HEK293 (cell line): Measurements from ENCODE around the gene GLTP.

Experiments
- CTCF ChIA-PET: fragments of 350-600 bp; formaldehyde crosslinking; extraction: SDS; loops from one replicate; lab custom pipeline; 2021; ENCODE audit warnings: antibody characterized with exemption; lab: Yijun Ruan, JAX
- POLR2A ChIA-PET: fragments of 300-600 bp; formaldehyde crosslinking; extraction: SDS; loops from one replicate; lab custom pipeline; 2020; ENCODE audit warnings: antibody characterized with exemption, inconsistent platforms; lab: Yijun Ruan, JAX
- H3K27ac ChIP-seq: fragments of 200-500 bp; sonication (Bioruptor generic); 2 replicates; pipeline ENCODE4 v1.5.1; 2014; ENCODE audit warnings: low read depth, low read length, control low read depth, inconsistent platforms; ENCODE audit errors: extremely low read depth
- H3K36me3 ChIP-seq, 2 experiments: fragments of 200-500 bp in 1 of 2; sonication (Bioruptor generic) in 1 of 2; 1 replicate in 1 of 2; 2 replicates in 1 of 2; pipeline ENCODE4 v1.5.1; 2014 to 2017; ENCODE audit warnings: inconsistent platforms in 2 of 2, low read length in 2 of 2; ENCODE audit not compliant: control insufficient read depth in 2 of 2, insufficient read depth in 1 of 2
- H3K4me1 ChIP-seq: fragments of 200-500 bp; sonication (Bioruptor generic); 2 replicates; pipeline ENCODE4 v1.5.1; 2014; ENCODE audit warnings: mild to moderate bottlenecking, low read length, inconsistent platforms; ENCODE audit not compliant: control insufficient read depth, insufficient read depth
- H3K4me3 ChIP-seq: 2 replicates; pipeline ENCODE4 v1.5.1; 2011; ENCODE audit warnings: low read depth, mild to moderate bottlenecking, control low read depth, low read length, moderate library complexity
- H3K9me3 ChIP-seq: fragments of 200-500 bp; sonication (Bioruptor generic); 2 replicates; pipeline ENCODE4 v1.5.1; 2014; ENCODE audit warnings: low read depth, low read length, inconsistent platforms; ENCODE audit not compliant: control insufficient read depth, insufficient read depth
- ATF2 ChIP-seq: fragments of 450-650 bp; formaldehyde crosslinking; IDR thresholded peaks from 2 replicates; pipeline ENCODE4 v1.5.1; 2016; ENCODE audit warnings: missing biosample characterization, missing genetic modification characterization, low read depth
- FEZF1 ChIP-seq: fragments of 450-650 bp; formaldehyde crosslinking; IDR thresholded peaks from 2 replicates; pipeline ENCODE4 v1.5.1; 2016; ENCODE audit warnings: missing biosample characterization, missing genetic modification characterization
- GFI1B ChIP-seq: fragments of 450-650 bp; formaldehyde crosslinking; IDR thresholded peaks from 2 replicates; pipeline ENCODE4 v1.5.1; 2016; ENCODE audit warnings: missing biosample characterization, missing genetic modification characterization
- HOXD13 ChIP-seq: sonication (generic); formaldehyde crosslinking; IDR thresholded peaks from 2 replicates; pipeline ENCODE4 v1.8.0; 2022; ENCODE audit warnings: missing genetic modification reagents, borderline replicate concordance
- KLF10 ChIP-seq: fragments of 450-650 bp; IDR thresholded peaks from 2 replicates; pipeline ENCODE4 v1.5.1; 2018; ENCODE audit warnings: missing biosample characterization, mild to moderate bottlenecking, missing genetic modification characterization
- OVOL3 ChIP-seq: fragments of 450-650 bp; formaldehyde crosslinking; IDR thresholded peaks from 2 replicates; pipeline ENCODE4 v1.5.1; 2016; ENCODE audit warnings: missing biosample characterization, missing genetic modification characterization
- PBX3 ChIP-seq: sonication (generic); formaldehyde crosslinking; IDR thresholded peaks from 2 replicates; pipeline ENCODE4 v1.8.1; 2022; ENCODE audit warnings: mild to moderate bottlenecking, moderate library complexity, missing genetic modification reagents
- ZFP41 ChIP-seq: fragments of 450-650 bp; formaldehyde crosslinking; IDR thresholded peaks from 2 replicates; pipeline ENCODE4 v1.5.1; 2016; ENCODE audit warnings: missing biosample characterization, missing genetic modification characterization, borderline replicate concordance
- ZNF121 ChIP-seq: fragments of 450-650 bp; formaldehyde crosslinking; IDR thresholded peaks from 2 replicates; pipeline ENCODE4 v1.5.1; 2016; ENCODE audit warnings: missing biosample characterization, missing genetic modification characterization
- ZNF140 ChIP-seq: fragments of 450-650 bp; formaldehyde crosslinking; IDR thresholded peaks from 2 replicates; pipeline ENCODE4 v1.5.1; 2016; ENCODE audit warnings: missing biosample characterization, missing genetic modification characterization
- ZNF155 ChIP-seq: fragments of 450-650 bp; formaldehyde crosslinking; IDR thresholded peaks from 2 replicates; pipeline ENCODE4 v1.5.1; 2016; ENCODE audit warnings: missing biosample characterization, missing genetic modification characterization
- ZNF175 ChIP-seq: fragments of 450-650 bp; formaldehyde crosslinking; IDR thresholded peaks from 2 replicates; pipeline ENCODE4 v1.5.1; 2016; ENCODE audit warnings: missing biosample characterization, missing genetic modification characterization
- ZNF280D ChIP-seq: fragments of 450-650 bp; formaldehyde crosslinking; IDR thresholded peaks from 2 replicates; pipeline ENCODE4 v1.5.1; 2016; ENCODE audit warnings: missing biosample characterization, missing genetic modification characterization
- ZNF292 ChIP-seq: fragments of 450-650 bp; formaldehyde crosslinking; IDR thresholded peaks from 2 replicates; pipeline ENCODE4 v1.5.1; 2016; ENCODE audit warnings: low read depth, missing biosample characterization, missing genetic modification characterization, borderline replicate concordance
- ZNF366 ChIP-seq: fragments of 450-650 bp; formaldehyde crosslinking; conservative IDR thresholded peaks from 2 replicates; pipeline ENCODE4 v1.5.1; 2016; ENCODE audit warnings: missing biosample characterization, missing genetic modification characterization
- ZNF529 ChIP-seq: fragments of 450-650 bp; formaldehyde crosslinking; IDR thresholded peaks from 2 replicates; pipeline ENCODE4 v1.5.1; 2017; ENCODE audit warnings: missing genetic modification characterization, missing biosample characterization; ENCODE audit not compliant: insufficient replicate concordance
- ZNF571 ChIP-seq: fragments of 450-650 bp; formaldehyde crosslinking; IDR thresholded peaks from 2 replicates; pipeline ENCODE4 v1.5.0; 2017; ENCODE audit warnings: missing biosample characterization, missing genetic modification characterization
- ZNF585B ChIP-seq: fragments of 450-650 bp; formaldehyde crosslinking; IDR thresholded peaks from 2 replicates; pipeline ENCODE4 v1.5.1; 2016; ENCODE audit warnings: missing biosample characterization, missing genetic modification characterization
- ZNF645 ChIP-seq: fragments of 450-650 bp; formaldehyde crosslinking; IDR thresholded peaks from 2 replicates; pipeline ENCODE4; 2016; ENCODE audit warnings: missing biosample characterization, missing genetic modification characterization
- ZNF660 ChIP-seq: fragments of 450-650 bp; IDR thresholded peaks from 2 replicates; pipeline ENCODE4 v1.5.1; 2018; ENCODE audit warnings: missing biosample characterization, mild to moderate bottlenecking, missing genetic modification characterization
- ZNF664 ChIP-seq: fragments of 450-650 bp; formaldehyde crosslinking; IDR thresholded peaks from 2 replicates; pipeline ENCODE4 v1.5.1; 2016; ENCODE audit warnings: missing biosample characterization, missing genetic modification characterization
- ZNF670 ChIP-seq: fragments of 450-650 bp; formaldehyde crosslinking; IDR thresholded peaks from 2 replicates; pipeline ENCODE4 v1.5.1; 2016; ENCODE audit warnings: missing biosample characterization, missing genetic modification characterization, low read depth
- ZNF707 ChIP-seq: fragments of 450-650 bp; formaldehyde crosslinking; IDR thresholded peaks from 2 replicates; pipeline ENCODE4 v1.5.1; 2016; ENCODE audit warnings: missing biosample characterization, missing genetic modification characterization
- ZNF747 ChIP-seq: fragments of 450-650 bp; formaldehyde crosslinking; IDR thresholded peaks from 2 replicates; pipeline ENCODE4 v1.5.1; 2016; ENCODE audit warnings: missing biosample characterization, missing genetic modification characterization
- ZNF830 ChIP-seq: fragments of 450-650 bp; IDR thresholded peaks from 2 replicates; pipeline ENCODE4 v1.5.0; 2018; ENCODE audit warnings: missing biosample characterization, missing genetic modification characterization, low read depth, mild to moderate bottlenecking, moderate library complexity
- ZSCAN30 ChIP-seq: fragments of 450-650 bp; IDR thresholded peaks from 2 replicates; pipeline ENCODE4 v1.5.1; 2018; ENCODE audit warnings: missing biosample characterization, mild to moderate bottlenecking, missing genetic modification characterization, moderate library complexity

Gene GLTP

GRCh38 chr12:109831365-109831764 lies 49.0 kb downstream of the GLTP start (continued):
- TF ChIP-seq ATF2 = no peak
- no peak for TF ChIP-seq ZNF529 (tag by site-specific recombination)

- no peak overlapping the region for H3K27ac ChIP-seq
- H3K4me1 ChIP-seq = no peaks in the 10 kb centered on the region
- H3K9me3 ChIP-seq = no peaks in the 10 kb centered on the region
- no peaks in the 10 kb centered on the region for H3K36me3 ChIP-seq
- no peak overlapping the region for H3K4me3 ChIP-seq
- no peak for TF ChIP-seq ZNF830 (tag by site-specific recombination)
- no peak for TF ChIP-seq ZNF670 (tag by site-specific recombination)
- no peak for TF ChIP-seq FEZF1 (tag by site-specific recombination)
- TF ChIP-seq ZNF707 (tag by site-specific recombination) = no peak
- no peak for TF ChIP-seq ZFP41
- TF ChIP-seq ZNF292 = no peak
- no peak for TF ChIP-seq GFI1B (tag by site-specific recombination)
- TF ChIP-seq ZNF175 (tag by site-specific recombination) = no peak
- CTCF ChIA-PET = interaction anchor here (0.8 to 2.7 kb wide), 3 partner anchors 15 to 189 kb away, joined by 3 to 11 read pairs (median 10); no protein-coding TSS in a partner anchor
- POLR2A ChIA-PET = no interaction called here
Observed at GRCh38 chr12:109830718-109831117, 49.6 kb downstream of the GLTP start.

GRCh38 chr12:109830267-109830666 lies 50.1 kb downstream of the GLTP start:
- CTCF ChIA-PET = interaction anchor here (0.7 to 2.7 kb wide), 4 partner anchors 15 to 222 kb away, joined by 3 to 11 read pairs (median 6); no protein-coding TSS in a partner anchor
- H3K27ac ChIP-seq = no peak overlapping the region
- no peak for TF ChIP-seq ZNF121 (tag by site-specific recombination)
- TF ChIP-seq ZNF664 (tag by site-specific recombination) = peak; percentile 62; the same call in 1 of the 2 replicates
- H3K4me3 ChIP-seq = no peak overlapping the region
- H3K36me3 ChIP-seq = no peaks in the 10 kb centered on the region
- H3K4me1 ChIP-seq = no peaks in the 10 kb centered on the region
- POLR2A ChIA-PET = no interaction called here
- H3K9me3 ChIP-seq = no peaks in the 10 kb centered on the region

- Histone ChIP-seq H3K4me1 (no peaks in the 10 kb centered on the region), H3K9me3 (no peaks in the 10 kb centered on the region), H3K36me3 (no peaks in the 10 kb centered on the region), H3K27ac (no peak overlapping the region), H3K4me3 (no peak overlapping the region)
- TF ChIP-seq ZNF660 (tag by site-specific recombination) = no peak
- no peak for TF ChIP-seq ZNF121 (tag by site-specific recombination)
- no peak for TF ChIP-seq ZSCAN30 (tag by site-specific recombination)
- TF ChIP-seq OVOL3 = no peak
- no peak for TF ChIP-seq ZNF140 (tag by site-specific recombination)
- no peak for TF ChIP-seq ZNF645 (tag by site-specific recombination)
- TF ChIP-seq ZNF155 (tag by site-specific recombination) = no peak
- TF ChIP-seq ZNF571 (tag by site-specific recombination) = no peak
- TF ChIP-seq ZNF747 = no peak
- TF ChIP-seq ZNF585B (tag by site-specific recombination) = no peak
- no peak for TF ChIP-seq ZNF366 (tag by site-specific recombination)
- no peak for TF ChIP-seq HOXD13
- no peak for TF ChIP-seq PBX3
- TF ChIP-seq ZNF280D = no peak
- TF ChIP-seq KLF10 (tag by site-specific recombination) = no peak
- POLR2A ChIA-PET = interaction anchor here (0.6 to 1.1 kb wide), 2 partner anchors 10 to 11 kb away, joined by 3 read pairs; no protein-coding TSS in a partner anchor
- CTCF ChIA-PET = interaction anchor here (0.7 to 2.7 kb wide), 4 partner anchors 16 to 221 kb away, joined by 3 to 11 read pairs (median 6); no protein-coding TSS in a partner anchor
Observed at GRCh38 chr12:109829667-109830066, 50.7 kb downstream of the GLTP start.
